NCI-H69 (cell line): ENCODE measurements around the gene PALMD.

Source experiments
- DNase-seq: peaks from one replicate; lab custom pipeline; 2025; lab: John Stamatoyannopoulos, UW

The PALMD gene

DNA sequence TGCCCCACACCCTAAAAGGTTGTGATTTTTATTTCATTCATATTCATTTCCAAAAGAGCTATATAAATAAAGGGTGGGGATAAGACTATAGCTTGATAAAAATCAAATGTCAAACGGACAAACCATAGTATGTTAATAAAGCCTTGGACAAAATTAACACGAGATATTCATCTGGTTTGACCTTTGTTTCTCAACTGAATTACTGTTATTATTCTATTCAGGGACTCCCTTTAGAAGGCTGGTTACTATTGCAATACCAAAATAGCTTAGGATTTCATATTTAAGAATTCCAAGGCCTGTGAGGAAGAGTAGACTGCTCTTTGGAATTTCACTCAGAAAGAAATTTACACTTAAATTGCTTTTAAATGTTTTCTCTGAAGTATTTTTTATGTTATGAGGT is 10.2 kb upstream of the PALMD start:
- DNase-seq = no peak

DNA sequence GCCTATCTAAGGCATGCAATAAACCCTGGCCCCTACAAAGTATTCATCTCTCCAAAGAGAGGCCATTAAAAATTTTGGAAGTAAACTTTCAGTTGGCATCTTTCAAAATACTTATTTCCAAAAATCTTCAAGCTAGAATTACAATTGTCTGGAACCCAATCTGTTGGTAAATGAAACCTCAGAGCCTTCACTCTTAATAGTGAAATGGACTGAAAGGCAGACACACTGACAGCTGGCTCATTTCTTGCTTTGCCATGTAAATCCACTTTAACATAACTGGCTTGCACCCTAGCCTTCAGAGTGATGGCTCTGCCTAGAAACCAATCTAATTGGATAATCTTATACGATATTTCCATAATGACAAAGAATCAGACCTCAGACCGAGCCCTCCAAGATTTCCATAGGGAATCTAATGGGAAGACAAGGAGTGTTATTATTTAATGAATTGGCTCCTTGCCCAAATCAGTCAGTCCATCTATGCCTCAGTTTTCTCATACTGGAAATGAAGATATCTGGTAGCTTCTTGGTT is 9.2 kb upstream of the PALMD start:
- DNase-seq = no peak

DNA sequence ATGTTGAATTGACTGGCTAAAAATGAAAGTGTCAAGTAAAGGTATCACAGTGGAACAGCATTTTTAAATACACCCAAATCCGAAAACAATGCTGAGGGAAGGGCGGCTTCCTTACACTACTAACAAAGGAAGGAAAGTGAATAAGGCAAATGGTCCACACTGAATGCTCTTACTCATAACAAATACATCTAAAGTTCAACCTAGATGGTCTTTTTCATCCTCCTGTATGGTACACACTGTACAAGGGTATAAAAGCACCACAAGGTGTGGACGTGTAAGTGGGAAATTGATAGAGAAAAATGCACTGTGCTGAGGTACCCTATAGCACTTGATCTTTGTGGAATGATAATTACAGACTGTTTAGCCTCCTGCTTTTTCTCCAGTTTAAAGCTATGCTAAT is 7.1 kb upstream of the PALMD start:
- DNase-seq = no peak

DNA sequence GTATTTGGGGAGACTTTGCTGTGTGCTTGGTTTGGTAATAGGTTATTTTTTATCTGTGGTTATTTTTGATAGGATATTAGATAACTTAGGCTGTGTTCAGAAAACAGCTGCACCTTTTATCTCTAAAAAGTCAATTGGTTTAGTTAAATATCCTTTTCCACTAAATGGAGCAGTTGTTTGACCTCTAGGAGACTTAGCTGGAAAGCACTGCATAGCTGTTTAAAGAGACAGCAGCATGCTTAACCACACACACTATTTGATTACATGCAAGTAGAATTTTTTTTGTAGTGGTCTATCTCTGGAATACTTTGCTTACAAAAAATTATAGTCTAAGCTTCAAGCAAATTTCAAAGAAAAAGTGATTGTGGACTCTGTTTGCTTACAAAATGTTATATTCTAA is 6.5 kb upstream of the PALMD start:
- DNase-seq = no peak

DNA sequence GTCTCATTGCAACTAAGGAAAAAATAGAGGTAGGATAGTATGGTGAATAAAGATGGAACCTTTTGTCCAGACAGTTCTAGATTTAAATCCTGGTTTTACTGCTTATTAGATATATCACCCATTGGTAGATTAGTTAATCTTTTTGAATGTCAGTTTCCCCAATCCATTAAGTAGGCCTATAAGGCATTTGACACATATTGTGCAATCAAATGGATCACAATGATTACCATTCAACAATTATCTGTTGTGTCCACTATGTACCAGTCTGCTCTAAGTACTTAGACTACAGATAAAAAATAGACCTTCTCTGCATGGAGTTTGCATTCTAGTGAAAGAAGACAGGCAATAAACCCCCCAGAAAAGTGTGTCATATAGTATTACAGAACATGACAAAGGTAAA is 6.0 kb upstream of the PALMD start:
- no peak for DNase-seq

DNA sequence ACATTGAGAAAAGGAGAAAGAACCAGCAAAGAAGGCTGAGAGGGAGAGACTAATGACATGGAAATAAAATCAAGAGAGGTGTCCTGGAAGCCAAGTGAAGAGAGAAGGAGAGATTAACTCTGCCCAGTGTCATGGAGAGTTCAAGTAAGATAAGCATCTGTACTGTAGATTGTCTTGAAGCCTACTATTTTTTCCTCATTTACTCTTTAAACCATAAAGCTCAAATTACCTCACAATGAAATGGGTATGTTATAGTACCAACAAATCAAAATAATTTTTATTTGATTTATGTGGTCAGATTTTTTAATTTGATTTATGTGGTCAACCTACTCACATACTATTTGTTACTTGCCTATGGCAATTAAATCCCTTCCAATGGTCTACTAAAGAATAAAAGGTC is 5.2 kb upstream of the PALMD start:
- DNase-seq = no peak

DNA sequence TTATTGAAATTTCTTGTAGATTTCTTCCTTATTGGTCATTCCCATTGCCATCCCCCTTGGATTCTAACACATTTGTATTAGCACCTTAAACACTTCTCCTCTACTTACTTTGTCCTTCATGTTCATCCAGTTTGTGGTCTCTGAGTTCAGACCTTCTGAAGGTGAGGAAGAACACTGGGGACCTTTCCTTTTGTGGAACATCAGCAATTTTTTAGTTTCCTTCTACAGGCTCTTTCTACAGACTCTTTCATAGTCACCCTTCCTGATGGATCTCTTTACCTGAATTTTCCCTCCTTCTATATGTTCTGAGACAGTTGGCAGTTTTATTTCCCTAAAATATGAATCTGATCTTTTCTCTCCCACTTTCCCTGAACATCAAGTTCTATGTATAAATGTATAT is 4.4 kb upstream of the PALMD start:
- no peak for DNase-seq

DNA sequence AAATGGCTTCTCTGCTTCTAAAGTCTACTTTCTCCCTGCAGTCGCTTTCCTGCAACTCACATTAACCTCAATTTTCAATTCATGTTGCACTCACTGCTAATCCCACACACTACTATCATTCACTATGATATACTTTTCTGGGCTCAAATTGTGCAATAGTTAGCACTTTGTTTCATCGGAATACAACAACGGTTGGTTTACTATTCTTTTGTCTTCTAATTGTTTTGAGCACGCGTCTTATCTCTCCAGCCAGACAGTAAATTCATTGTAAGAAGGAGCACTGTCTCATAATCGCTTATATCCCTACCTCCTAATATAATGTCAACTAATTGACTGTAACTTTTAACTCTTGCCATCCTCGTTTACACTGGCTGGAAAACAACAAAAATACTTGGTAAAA is 3.9 kb upstream of the PALMD start:
- DNase-seq = no peak

DNA sequence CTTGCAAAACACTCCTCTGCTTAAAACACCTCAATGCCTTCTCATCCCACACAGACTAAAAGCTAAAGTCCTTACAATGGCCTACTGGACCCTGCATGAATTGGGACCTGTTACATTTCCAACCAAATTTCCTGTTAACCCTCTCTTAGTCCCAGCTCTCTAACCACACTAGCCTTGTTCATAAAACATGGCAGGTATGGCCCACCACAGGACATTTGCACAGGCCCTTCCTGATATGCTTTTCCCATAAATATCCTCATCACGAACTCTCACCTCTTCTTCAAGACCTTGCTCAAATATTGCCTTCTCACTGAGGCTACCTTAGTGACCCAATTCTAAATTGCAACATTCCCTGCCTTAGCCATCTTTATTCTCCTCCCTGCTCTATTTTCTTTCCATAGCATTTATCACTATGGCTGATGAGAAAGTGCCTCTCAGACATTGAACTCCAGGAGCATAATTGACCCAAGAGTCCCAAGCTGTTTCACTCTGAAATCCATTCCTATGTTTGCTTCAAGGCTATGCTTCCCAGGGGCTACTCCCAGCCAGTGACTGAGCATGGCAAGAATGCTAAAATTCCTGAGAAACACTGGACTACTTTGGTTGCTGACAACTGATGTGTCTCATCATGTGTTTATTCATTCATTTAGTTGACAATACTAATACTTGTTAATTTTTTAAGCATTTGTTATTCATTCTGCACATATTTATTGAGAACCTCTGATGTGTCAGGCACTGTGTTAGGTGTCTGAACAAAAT is 2.7 kb upstream of the PALMD start:
- DNase-seq = no peak

DNA sequence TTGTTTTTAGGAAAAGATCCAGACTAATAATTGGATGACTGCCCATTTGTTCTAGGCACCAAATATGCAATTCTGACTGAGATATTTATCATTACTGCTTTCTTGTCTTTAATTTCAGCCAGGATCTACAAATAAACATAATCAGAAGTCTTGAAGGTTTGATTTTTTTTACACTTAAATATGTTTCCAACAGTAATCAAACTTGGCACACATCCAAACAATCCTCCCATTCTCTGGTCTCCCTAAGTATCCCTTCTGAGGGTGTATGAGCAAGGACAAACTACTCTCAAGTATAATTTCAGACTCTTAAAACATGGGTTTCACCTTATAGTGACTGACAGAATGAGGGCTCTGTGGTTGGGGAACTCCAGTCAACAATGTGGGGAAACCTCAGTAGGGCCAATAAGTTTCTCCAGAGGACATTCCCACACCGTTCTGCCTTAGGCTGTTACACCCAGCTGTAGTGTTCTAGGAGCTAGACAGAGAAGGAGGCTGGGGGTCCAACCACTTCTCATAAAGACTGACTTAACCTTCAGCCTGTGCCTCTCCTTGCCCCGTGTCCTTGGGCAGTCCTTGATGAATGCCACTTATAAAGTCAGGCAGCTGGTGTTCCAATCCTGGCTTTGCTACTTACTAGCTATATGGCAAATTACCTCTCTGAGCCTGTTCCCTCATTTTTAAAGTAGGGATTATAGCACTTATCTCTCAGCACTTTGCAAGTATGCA is 1.5 kb upstream of the PALMD start:
- peak; percentile 5 for DNase-seq

DNA sequence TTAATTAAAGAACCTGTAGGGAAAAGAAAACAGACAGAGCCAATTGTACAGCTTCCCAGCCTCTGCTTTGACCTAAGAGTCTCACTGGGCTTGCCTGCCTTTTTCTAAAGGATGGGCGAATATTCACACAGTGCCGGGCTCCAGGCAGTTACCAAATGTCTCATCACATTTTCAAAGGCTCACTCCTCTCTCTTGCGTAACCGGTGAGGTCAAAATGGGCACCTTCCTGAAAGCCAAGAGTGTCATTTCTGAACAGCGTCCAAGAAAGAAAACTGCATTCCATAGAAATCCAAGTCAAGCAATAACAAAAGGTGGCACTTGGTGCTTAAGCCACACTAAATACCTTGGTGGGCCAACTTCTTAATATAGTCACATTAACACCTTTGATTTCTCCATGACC is 710 bp upstream of the PALMD start:
- peak; percentile 10 for DNase-seq

DNA sequence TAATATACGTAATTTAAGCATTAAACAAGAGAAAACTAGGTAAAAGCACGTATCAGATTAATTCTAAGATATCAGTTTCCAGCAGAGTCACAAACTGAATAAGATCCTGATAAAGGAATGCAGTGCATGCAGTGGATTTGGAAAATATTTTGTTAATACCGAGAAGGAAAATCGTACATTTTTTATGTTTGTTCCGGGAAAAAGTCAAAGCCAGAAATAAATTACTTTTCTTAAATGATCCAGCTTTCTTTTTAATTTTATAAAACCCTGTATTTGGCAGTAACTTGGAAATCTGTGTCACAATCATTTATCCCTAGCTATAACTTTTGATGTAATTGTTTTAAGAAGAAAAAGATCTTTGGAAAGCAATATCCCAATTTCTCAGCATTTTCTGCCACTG is 955 bp downstream of the PALMD start:
- DNase-seq = no peak

DNA sequence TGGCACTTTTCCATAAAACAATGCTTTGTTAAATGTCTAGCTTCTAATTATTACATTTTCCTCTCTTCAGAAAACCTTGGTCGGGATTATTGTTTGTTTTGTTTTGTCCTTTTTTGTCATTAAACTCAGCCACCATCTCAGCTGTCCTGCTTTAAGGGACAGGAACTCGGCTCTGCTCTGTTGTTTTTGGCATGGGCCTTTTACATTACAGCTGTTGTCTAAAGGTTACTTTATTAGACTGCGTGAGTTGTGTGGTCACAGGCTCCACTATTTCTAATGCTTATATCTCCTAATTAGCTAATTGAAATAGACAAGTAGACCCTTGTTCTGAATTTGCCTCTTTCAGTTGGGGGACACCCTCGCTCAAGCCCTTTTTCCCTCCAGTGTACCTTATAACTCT is 1.6 kb downstream of the PALMD start:
- DNase-seq = no peak

DNA sequence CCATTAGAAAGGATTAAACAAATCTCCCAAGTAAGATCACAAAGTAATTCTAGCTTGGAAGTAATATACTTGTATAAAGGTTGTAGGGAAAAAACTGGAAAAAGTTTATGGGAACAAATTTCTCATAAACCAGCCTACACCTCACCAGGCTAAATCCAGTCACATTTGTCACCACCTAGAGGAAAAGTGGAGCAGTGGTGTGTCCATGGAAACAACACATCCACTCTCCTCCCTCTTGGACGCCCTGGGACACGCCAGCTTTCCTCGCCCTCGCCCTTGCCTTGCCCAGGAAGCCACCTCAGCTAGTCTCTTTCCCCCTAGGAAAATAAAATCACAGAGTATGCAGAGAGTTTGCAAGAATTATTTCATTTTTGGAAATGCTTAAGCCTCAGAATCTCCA is 2.2 kb downstream of the PALMD start:
- peak; percentile 39 for DNase-seq

DNA sequence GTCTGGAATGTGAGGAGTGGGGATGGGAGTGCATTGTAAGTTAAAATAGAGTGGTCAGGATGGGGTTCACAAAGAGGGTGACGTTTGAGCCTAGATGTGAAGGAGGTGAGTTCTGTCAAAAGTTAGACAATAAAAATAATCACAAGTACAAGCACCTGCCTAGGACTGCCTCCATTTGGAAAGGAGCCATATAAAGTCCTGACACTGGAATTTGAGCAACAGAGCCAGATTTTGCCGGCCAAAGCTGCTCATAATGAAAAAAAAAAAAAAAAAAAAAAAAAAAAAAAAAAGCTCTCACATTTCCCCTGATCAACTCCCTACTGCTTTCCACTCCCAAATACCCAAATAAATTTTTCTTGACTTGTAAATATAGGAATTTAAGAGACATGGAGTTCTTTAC is 4.1 kb downstream of the PALMD start:
- DNase-seq = no peak

DNA sequence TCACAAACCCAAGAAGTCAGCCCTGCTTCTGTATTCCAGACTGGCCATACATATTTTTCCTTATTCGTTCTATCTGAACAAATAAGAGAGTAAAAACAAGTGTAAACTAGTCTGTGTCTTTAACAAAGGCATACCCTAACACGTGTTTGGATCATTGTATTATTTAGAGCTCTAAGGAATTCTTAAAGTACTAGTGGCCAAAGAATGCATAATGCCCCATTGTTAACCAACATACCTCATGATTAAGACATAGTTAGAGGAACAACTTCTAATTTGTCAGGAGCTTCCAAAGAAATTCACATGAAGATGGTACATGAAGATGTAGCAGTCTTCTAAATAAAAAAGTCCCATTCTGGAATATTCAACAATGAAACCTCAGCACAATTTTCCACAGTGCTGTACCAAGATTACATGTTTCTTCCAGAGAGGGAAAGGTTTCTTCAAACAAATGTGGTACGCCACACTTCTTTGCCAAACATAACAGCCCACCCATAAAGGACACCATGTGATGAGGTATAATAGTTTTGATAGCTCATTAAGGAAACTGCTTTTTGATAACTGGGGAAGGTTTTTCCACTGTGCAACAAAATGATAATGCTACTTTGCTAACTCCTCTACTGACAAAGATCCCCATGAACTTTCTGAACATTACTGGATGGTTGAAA is 5.0 kb downstream of the PALMD start:
- DNase-seq = no peak

DNA sequence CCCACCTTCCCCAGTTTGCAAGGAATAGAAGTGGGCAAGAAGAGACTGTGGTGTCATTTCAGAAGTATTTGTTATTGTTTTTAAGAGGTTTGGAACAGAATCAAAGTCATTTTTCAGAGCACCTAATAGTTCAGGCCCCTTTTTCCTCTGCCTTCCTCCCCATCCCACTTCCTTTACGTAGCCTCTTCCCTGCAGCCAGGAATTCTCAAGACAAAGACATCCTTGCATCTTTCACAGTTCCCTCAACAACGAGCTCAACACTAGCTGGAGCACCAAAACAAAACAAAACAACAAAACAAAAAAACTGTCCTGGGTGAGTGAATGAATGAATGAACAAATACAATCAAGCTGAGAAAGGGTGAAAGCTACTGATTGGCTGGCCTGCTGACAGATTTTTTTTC is 7.0 kb downstream of the PALMD start:
- no peak for DNase-seq

DNA sequence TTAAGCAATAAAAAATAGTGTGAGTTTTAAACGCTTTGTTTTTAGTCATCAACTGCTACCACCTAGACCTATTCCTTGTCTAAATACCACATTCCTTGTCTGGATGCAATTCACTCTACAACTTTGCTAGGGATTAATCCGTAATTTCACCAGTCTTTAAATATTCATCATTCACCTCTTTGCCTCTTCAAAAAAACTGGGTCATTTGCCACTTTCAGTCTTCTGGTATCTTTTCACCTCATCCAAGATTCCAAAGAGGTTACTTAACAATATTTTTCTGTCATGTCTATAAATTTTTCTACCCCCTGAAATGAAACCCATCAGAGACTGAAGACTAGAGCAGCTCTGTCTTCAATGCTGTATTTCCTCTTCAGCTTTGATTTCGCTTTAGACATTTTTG is 9.5 kb downstream of the PALMD start:
- no peak for DNase-seq

DNA sequence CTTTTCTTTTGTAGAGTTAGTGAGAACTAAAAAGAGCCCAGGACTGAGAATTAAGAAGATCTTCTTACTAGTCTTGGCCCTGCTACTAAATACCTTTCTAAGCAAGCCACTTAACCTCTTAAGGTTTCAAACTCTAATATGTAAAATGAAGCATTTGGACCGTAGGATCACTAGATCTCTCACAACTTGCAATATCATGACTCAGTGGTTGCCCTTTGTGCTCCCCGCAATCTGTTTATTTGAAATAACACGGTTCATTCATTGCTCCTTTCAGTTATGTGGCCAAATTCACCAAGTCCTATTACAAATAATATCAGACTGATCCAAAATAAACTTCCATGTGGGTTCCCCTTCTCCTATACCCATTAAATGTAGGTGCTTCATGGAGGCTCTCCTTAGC is 10.8 kb downstream of the PALMD start:
- no peak for DNase-seq

DNA sequence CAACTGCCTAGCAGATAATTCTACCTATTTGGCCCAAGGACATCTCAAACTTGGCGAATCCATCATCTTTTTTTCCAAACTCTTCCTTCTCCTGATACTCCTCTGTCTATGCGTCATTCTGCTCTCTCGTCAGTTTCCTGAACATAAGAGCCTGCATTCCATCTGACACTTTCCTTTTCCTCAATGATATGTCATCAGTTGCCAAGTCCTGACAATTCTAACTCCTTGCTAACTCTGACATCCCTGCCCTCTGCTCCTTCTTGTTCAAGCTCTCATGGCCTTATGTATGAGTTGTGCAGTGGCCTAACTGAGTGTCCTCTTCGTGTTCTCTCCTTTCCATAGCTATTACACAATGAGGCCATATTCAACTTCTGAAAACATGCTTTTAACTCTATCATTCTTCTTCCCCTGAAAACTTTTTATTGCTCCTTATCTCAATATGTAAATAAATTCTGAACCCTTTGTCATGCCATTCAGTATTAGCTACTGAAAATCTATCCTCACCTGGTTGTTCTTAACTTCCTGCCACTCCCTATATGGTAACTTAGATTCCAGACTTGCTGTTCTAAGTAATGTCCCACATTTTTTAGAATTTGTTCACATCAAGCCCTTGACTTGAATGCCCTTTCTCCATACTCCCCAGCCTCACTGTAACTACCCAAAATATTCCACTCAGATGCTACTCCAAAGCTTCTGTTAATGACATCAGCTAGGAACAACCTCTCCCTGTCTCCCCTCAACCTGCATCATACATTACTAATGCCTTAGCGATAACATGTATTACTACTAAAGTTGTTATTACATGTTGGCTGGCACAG is 11.5 kb downstream of the PALMD start:
- no peak for DNase-seq

DNA sequence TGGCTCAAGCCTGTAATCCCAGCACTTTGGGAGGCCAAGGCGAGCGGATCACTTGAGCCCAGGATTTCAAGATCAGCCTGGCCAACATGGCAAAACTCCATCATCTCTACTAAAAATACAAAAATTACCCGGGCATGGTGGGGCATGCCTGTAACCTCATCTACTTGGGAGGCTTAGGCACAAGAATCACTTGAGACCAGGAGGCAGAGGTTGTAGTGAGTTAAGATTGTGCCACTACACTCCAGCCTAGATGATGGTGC is 12.0 kb downstream of the PALMD start:
- DNase-seq = no peak

DNA sequence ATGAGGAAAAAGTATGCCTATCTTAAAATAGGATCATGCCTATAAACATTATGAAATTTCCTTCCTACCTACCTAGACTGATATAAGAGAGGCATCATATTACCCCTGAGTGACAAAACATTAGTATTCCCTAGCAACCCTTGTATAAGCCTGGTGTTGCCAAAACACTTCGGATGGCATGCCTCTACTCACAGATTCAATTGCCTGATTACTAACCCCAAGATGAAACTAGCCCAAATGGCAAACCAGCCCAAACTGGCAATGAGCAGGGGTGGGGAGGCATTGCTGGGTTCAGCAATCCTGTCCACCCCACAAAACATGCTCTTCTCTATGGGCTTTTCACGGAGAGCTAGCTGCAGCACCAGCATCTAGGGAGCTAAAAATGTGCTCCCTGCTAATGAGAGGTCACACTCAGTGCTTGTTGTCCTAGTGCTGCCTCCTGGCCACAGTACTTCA is 13.9 kb downstream of the PALMD start:
- no peak for DNase-seq
